T-helper 1 cell treated with Interleukin-12 subunit alpha and Interleukin-12 subunit beta and Interleukin-4 antibody, amounts not matched to agents 30 μg/mL and 1 μg/mL, for 36 hours (primary cell): ENCODE results near the gene CDON.
"Not testable (repeated sequence)": the region's sequence is repeated elsewhere in the genome, so short reads cannot be mapped to it uniquely, and the experiment has no call there.

Experiments used
- H3K27ac Mint-ChIP-seq: one replicate; pipeline ENCODE4 v1.8.0; 2021; ENCODE audit warnings: mild to moderate bottlenecking, mixed read lengths
- H3K27me3 Mint-ChIP-seq: one replicate; pipeline ENCODE4 v1.8.0; 2021; ENCODE audit warnings: low read depth, mixed read lengths
- H3K36me3 Mint-ChIP-seq: one replicate; pipeline ENCODE4 v1.8.0; 2021; ENCODE audit warnings: low read depth, mixed read lengths
- H3K4me1 Mint-ChIP-seq: one replicate; pipeline ENCODE4 v1.8.0; 2021; ENCODE audit warnings: low read depth, mixed read lengths
- H3K4me3 Mint-ChIP-seq: one replicate; pipeline ENCODE4 v1.8.0; 2021; ENCODE audit warnings: mild to moderate bottlenecking, moderate library complexity, mixed read lengths
- H3K9me3 Mint-ChIP-seq: one replicate; pipeline ENCODE4 v1.8.0; 2021; ENCODE audit warnings: mixed read lengths

Gene CDON

GRCh38 chr11:126007238-126007637 is 55.4 kb downstream of the CDON start:
- no peaks in the 10 kb centered on the region for H3K9me3 Mint-ChIP-seq
- H3K27ac Mint-ChIP-seq: no peak overlapping the region

GRCh38 chr11:126006068-126006467 is 56.6 kb downstream of the CDON start:
- no peaks in the 10 kb centered on the region for H3K4me1 Mint-ChIP-seq
- no peaks in the 10 kb centered on the region for H3K36me3 Mint-ChIP-seq
- H3K4me3 Mint-ChIP-seq: no peak overlapping the region
- H3K27me3 Mint-ChIP-seq: no peaks in the 10 kb centered on the region
- no peak overlapping the region for H3K27ac Mint-ChIP-seq
- no peaks in the 10 kb centered on the region for H3K9me3 Mint-ChIP-seq

More at GRCh38 chr11:126007238-126007637, 55.4 kb downstream of the CDON start:
- H3K4me3 Mint-ChIP-seq: no peak overlapping the region
- H3K4me1 Mint-ChIP-seq: no peaks in the 10 kb centered on the region
- H3K36me3 Mint-ChIP-seq: no peaks in the 10 kb centered on the region
- H3K27me3 Mint-ChIP-seq: no peaks in the 10 kb centered on the region

GRCh38 chr11:126002181-126002580 is 60.5 kb downstream of the CDON start:
- Mint-ChIP-seq H3K27me3 (no peaks in the 10 kb centered on the region), H3K9me3 (no peaks in the 10 kb centered on the region), H3K4me1 (no peaks in the 10 kb centered on the region), H3K36me3 (no peaks in the 10 kb centered on the region), H3K4me3 (no peak overlapping the region), H3K27ac (no peak overlapping the region)

GRCh38 chr11:125999234-125999880 is 63.3 kb downstream of the CDON start:
- H3K27me3 Mint-ChIP-seq: no peaks in the 10 kb centered on the region
- no peak overlapping the region for H3K27ac Mint-ChIP-seq
- H3K9me3 Mint-ChIP-seq: no peaks in the 10 kb centered on the region
- no peak overlapping the region for H3K4me3 Mint-ChIP-seq
- no peaks in the 10 kb centered on the region for H3K36me3 Mint-ChIP-seq
- no peaks in the 10 kb centered on the region for H3K4me1 Mint-ChIP-seq

GRCh38 chr11:125998267-125998666 is 64.4 kb downstream of the CDON start:
- no peaks in the 10 kb centered on the region for H3K9me3 Mint-ChIP-seq
- H3K36me3 Mint-ChIP-seq: no peaks in the 10 kb centered on the region
- no peak overlapping the region for H3K4me3 Mint-ChIP-seq
- no peaks in the 10 kb centered on the region for H3K4me1 Mint-ChIP-seq
- no peak overlapping the region for H3K27ac Mint-ChIP-seq
- no peaks in the 10 kb centered on the region for H3K27me3 Mint-ChIP-seq

GRCh38 chr11:125995313-125995712 is 67.4 kb downstream of the CDON start:
- Mint-ChIP-seq H3K36me3 (no peaks in the 10 kb centered on the region), H3K27me3 (no peaks in the 10 kb centered on the region), H3K4me1 (no peaks in the 10 kb centered on the region), H3K9me3 (no peaks in the 10 kb centered on the region), H3K4me3 (no peak overlapping the region), H3K27ac (no peak overlapping the region)

- H3K9me3 Mint-ChIP-seq: no peaks in the 10 kb centered on the region
- H3K36me3 Mint-ChIP-seq: no peaks in the 10 kb centered on the region
- no peak overlapping the region for H3K4me3 Mint-ChIP-seq
- no peak overlapping the region for H3K27ac Mint-ChIP-seq
- H3K4me1 Mint-ChIP-seq: no peaks in the 10 kb centered on the region
- H3K27me3 Mint-ChIP-seq: no peaks in the 10 kb centered on the region
Observed at GRCh38 chr11:125994509-125994908, 68.2 kb downstream of the CDON start.

GRCh38 chr11:125992893-125993292 is 69.8 kb downstream of the CDON start:
- Mint-ChIP-seq H3K27me3 (no peaks in the 10 kb centered on the region), H3K9me3 (no peaks in the 10 kb centered on the region), H3K4me1 (no peaks in the 10 kb centered on the region), H3K36me3 (no peaks in the 10 kb centered on the region), H3K27ac (no peak overlapping the region), H3K4me3 (no peak overlapping the region)

- Mint-ChIP-seq H3K27ac (no peak overlapping the region), H3K9me3 (no peaks in the 10 kb centered on the region), H3K4me3 (no peak overlapping the region), H3K27me3 (no peaks in the 10 kb centered on the region), H3K36me3 (no peaks in the 10 kb centered on the region), H3K4me1 (no peaks in the 10 kb centered on the region)
Observed at GRCh38 chr11:125990244-125990643, 72.4 kb downstream of the CDON start.

- no peaks in the 10 kb centered on the region for H3K27me3 Mint-ChIP-seq
- H3K27ac Mint-ChIP-seq: no peak overlapping the region
- no peak overlapping the region for H3K4me3 Mint-ChIP-seq
- no peaks in the 10 kb centered on the region for H3K9me3 Mint-ChIP-seq
- no peaks in the 10 kb centered on the region for H3K4me1 Mint-ChIP-seq
- H3K36me3 Mint-ChIP-seq: no peaks in the 10 kb centered on the region
Observed at GRCh38 chr11:125987066-125987641, 75.5 kb downstream of the CDON start.

- H3K27ac Mint-ChIP-seq, H3K4me1 Mint-ChIP-seq, H3K27me3 Mint-ChIP-seq, H3K9me3 Mint-ChIP-seq, H3K4me3 Mint-ChIP-seq, H3K36me3 Mint-ChIP-seq: not testable (repeated sequence)
Observed at GRCh38 chr11:125985956-125986355, 76.7 kb downstream of the CDON start.

GRCh38 chr11:125982348-125982730 is 80.3 kb downstream of the CDON start:
- H3K27me3 Mint-ChIP-seq: no peaks in the 10 kb centered on the region
- H3K9me3 Mint-ChIP-seq: no peaks in the 10 kb centered on the region
- no peak overlapping the region for H3K4me3 Mint-ChIP-seq
- no peak overlapping the region for H3K27ac Mint-ChIP-seq
- H3K36me3 Mint-ChIP-seq: no peaks in the 10 kb centered on the region
- H3K4me1 Mint-ChIP-seq: no peaks in the 10 kb centered on the region

GRCh38 chr11:125980436-125980835 is 82.2 kb downstream of the CDON start:
- Mint-ChIP-seq H3K27me3 (no peaks in the 10 kb centered on the region), H3K27ac (no peak overlapping the region), H3K36me3 (no peaks in the 10 kb centered on the region), H3K4me3 (no peak overlapping the region), H3K9me3 (no peaks in the 10 kb centered on the region), H3K4me1 (no peaks in the 10 kb centered on the region)

GRCh38 chr11:125979511-125979910 is 83.2 kb downstream of the CDON start:
- Mint-ChIP-seq H3K36me3 (no peaks in the 10 kb centered on the region), H3K4me1 (no peaks in the 10 kb centered on the region), H3K9me3 (no peaks in the 10 kb centered on the region), H3K4me3 (no peak overlapping the region), H3K27me3 (no peaks in the 10 kb centered on the region), H3K27ac (no peak overlapping the region)

- Mint-ChIP-seq H3K27ac (no peak overlapping the region), H3K27me3 (no peaks in the 10 kb centered on the region), H3K9me3 (no peaks in the 10 kb centered on the region), H3K4me1 (no peaks in the 10 kb centered on the region), H3K4me3 (no peak overlapping the region), H3K36me3 (no peaks in the 10 kb centered on the region)
Observed at GRCh38 chr11:125978778-125979407, 83.8 kb downstream of the CDON start.
